ENCODE data around the gene MRPL37.

DNA sequence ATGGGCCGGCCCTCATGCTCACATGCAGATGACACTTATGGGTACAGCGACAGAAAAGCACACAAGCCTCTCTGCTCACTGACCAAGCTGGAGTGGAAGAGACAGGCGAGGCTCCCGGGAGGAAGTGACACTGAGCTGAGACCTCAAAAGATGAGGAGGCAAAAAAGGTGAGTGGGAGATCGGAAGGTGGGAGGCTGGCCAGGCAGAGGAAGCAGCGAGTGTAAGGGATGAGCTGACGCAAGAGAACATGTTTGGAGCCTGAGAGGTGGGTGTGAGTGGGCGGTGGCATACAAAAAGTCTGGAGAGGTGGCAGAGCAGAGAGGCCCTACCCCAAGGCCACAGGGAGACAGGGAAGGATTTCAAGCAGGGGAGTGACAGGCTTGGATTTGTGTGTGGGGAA is 29.0 kb upstream of the MRPL37 start:
- no peak for TF ChIP-seq EZH2phosphoT487 (IDR thresholded peaks at IDR 0.05; ENCODE audit: borderline replicate concordance, low read length)
- TF ChIP-seq, protein P1, sequence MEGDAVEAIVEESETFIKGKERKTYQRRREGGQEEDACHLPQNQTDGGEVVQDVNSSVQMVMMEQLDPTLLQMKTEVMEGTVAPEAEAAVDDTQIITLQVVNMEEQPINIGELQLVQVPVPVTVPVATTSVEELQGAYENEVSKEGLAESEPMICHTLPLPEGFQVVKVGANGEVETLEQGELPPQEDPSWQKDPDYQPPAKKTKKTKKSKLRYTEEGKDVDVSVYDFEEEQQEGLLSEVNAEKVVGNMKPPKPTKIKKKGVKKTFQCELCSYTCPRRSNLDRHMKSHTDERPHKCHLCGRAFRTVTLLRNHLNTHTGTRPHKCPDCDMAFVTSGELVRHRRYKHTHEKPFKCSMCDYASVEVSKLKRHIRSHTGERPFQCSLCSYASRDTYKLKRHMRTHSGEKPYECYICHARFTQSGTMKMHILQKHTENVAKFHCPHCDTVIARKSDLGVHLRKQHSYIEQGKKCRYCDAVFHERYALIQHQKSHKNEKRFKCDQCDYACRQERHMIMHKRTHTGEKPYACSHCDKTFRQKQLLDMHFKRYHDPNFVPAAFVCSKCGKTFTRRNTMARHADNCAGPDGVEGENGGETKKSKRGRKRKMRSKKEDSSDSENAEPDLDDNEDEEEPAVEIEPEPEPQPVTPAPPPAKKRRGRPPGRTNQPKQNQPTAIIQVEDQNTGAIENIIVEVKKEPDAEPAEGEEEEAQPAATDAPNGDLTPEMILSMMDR (IDR thresholded peaks at IDR 0.05; ENCODE audit: low read depth, low read length, poor library complexity, severe bottlenecking) = no peak
